ENCODE measurements around the gene EGF.

Gene EGF

DNA sequence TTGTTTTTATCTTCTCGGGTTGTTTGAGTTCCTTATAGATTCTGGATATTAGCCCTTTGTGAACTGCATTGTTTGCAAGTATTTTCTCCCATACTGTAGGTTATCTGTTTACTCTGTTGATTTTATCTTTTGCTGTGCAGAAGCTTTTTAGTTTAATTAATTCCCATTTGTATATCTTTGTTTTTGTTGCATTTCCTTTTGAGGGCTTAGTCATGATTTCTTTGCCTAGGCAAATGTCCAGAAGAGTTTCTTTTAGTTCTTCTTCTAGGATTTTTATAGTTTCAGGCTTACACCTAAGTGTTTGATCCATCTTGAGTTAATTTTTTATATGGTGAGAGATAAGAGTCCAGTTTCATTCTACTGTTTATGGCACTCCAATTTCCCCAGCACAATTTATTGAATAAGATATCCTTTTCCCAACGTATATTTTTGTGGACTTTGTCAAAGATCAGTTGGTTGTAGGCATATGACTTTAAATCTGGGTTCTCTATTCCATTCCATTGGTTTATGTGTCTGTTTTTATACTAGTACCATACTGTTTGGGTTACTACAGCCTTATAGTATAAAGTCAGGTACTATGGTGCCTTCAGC lies 54.3 kb downstream of the EGF start:
- Histone ChIP-seq H3K27me3 (no peaks in the 10 kb centered on the region), H3K36me3 (no peaks in the 10 kb centered on the region), H3K9me3 (no peaks in the 10 kb centered on the region), H3K4me1 (ENCODE audit: control insufficient read depth in 1 of 2, insufficient read depth in 1 of 2, low read depth in 1 of 2, low read length in 1 of 2) (no peaks in the 10 kb centered on the region), H3K4me3 (ENCODE audit: low read depth in 1 of 2, low read length in 1 of 2) (no peak overlapping the region), H3K27ac (no peak overlapping the region)
- TF ChIP-seq CTCF (IDR thresholded peaks at IDR 0.05): no peak

DNA sequence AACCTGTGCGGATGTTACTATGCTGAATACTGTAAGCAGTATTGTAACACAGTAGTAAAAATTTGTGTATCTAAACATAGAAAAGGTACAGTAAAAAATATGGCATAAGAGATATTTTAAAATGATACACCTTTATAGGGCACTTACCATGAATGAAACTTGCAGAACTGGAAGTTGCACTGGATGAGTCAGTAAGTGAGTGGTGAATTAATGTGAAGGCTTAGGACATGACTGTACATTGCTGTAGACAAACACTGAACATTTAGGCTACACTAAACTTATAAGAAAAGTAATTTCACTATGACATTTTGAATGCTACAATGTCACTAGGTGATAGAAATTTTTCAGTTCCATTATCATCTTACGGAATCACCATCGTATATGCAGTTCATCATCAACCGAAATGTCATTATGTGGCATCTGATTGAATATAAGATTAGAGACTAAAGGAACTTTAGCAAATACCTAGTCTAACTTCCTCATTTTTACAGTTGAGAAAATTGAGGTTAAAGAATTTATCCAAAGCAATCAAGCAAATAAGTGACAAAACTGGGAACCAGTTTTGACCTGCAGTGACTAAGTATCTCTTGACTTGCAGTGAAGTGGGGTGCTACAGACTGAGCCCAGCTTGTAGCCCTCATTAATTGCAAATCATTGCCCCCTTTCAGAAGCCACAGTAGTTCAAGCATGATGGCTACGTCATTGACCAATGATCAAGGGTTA lies 55.3 kb downstream of the EGF start:
- no peak overlapping the region for H3K4me3 ChIP-seq (ENCODE audit: low read depth in 1 of 2, low read length in 1 of 2)
- no peak for TF ChIP-seq CTCF (IDR thresholded peaks at IDR 0.05)
- H3K4me1 ChIP-seq (ENCODE audit: control insufficient read depth in 1 of 2, insufficient read depth in 1 of 2, low read depth in 1 of 2, low read length in 1 of 2): no peaks in the 10 kb centered on the region
- H3K9me3 ChIP-seq: no peaks in the 10 kb centered on the region
- H3K27ac ChIP-seq: no peak overlapping the region
- no peaks in the 10 kb centered on the region for H3K27me3 ChIP-seq
- H3K36me3 ChIP-seq: no peaks in the 10 kb centered on the region

DNA sequence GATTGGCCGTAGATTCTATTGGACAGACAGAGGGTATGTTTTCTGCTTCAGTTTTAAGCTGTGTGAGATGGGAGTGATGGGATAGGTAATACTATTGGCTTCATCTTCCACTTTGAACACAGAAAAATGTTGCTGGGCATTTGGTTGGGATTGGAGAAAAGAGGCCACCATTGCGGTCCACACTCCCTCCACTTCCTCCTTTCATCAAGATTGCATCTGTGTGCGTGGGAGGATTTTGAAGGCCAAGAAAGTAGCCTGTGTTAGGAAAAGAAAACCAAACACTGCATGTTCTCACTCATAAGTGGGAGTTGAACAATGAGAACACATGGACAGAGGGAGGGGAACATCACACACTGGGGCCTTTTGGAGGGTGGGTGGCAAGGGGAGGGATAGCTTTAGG lies 56.4 kb downstream of the EGF start:
- H3K27me3 ChIP-seq: no peaks in the 10 kb centered on the region
- H3K9me3 ChIP-seq: no peaks in the 10 kb centered on the region
- no peaks in the 10 kb centered on the region for H3K4me1 ChIP-seq (ENCODE audit: control insufficient read depth in 1 of 2, insufficient read depth in 1 of 2, low read depth in 1 of 2, low read length in 1 of 2)
- H3K4me3 ChIP-seq (ENCODE audit: low read depth in 1 of 2, low read length in 1 of 2): no peak overlapping the region
- H3K36me3 ChIP-seq: no peaks in the 10 kb centered on the region
- no peak for TF ChIP-seq CTCF (IDR thresholded peaks at IDR 0.05)
- no peak overlapping the region for H3K27ac ChIP-seq

DNA sequence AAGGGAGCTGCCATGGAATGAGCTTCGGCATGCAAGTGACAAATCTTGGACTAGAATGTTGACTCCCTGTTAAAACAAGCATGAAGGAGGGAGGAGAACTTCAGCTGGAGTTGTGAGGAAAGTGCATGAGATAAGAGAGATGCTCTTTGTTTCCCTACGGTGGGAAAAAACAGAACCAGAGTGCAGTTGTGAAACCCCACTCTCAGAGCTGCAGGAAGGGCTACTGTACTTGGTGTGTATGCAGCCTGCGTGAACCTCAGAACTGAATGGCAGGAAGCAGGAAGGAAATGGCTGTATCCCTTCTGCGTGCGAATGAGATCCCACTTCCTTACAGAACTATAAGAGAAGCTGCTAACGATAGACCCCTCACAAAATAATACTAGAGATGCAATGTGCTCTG lies 57.2 kb downstream of the EGF start:
- no peak for TF ChIP-seq CTCF (IDR thresholded peaks at IDR 0.05)

GRCh38 chr4:109972786-109973528 lies 60.3 kb downstream of the EGF start:
- H3K9me3 ChIP-seq: no peaks in the 10 kb centered on the region
- no peak overlapping the region for H3K27ac ChIP-seq
- no peak for TF ChIP-seq CTCF (IDR thresholded peaks at IDR 0.05)
- no peaks in the 10 kb centered on the region for H3K27me3 ChIP-seq
- no peaks in the 10 kb centered on the region for H3K4me1 ChIP-seq (ENCODE audit: control insufficient read depth in 1 of 2, insufficient read depth in 1 of 2, low read depth in 1 of 2, low read length in 1 of 2)
- no peak overlapping the region for H3K4me3 ChIP-seq (ENCODE audit: low read depth in 1 of 2, low read length in 1 of 2)
- no peaks in the 10 kb centered on the region for H3K36me3 ChIP-seq

More for the DNA sequence above, 57.2 kb downstream of the EGF start:
- Histone ChIP-seq H3K4me1 (ENCODE audit: control insufficient read depth in 1 of 2, insufficient read depth in 1 of 2, low read depth in 1 of 2, low read length in 1 of 2) (no peaks in the 10 kb centered on the region), H3K27ac (no peak overlapping the region), H3K27me3 (no peaks in the 10 kb centered on the region), H3K9me3 (no peaks in the 10 kb centered on the region), H3K36me3 (no peaks in the 10 kb centered on the region), H3K4me3 (ENCODE audit: low read depth in 1 of 2, low read length in 1 of 2) (no peak overlapping the region)

Measured in neutrophil (primary cell).